GM12864 (cell line): ENCODE results near the gene PRAMEF20.

Experiments
- DNase-seq: peaks from one replicate; pipeline ENCODE4 v3.0.0-alpha.2; 2011; ENCODE audit warnings: low read depth
- H3K4me3 ChIP-seq: 2 replicates; pipeline ENCODE4 v1.5.1; 2011; ENCODE audit warnings: mild to moderate bottlenecking, low read depth, low read length, control low read depth
- TF ChIP-seq, protein P1 (sequence below): IDR thresholded peaks from 2 replicates; pipeline ENCODE4 v1.5.1; 2011; ENCODE audit warnings: low read depth, mild to moderate bottlenecking, moderate library complexity, low read length, control low read depth, inconsistent platforms; ENCODE audit errors: missing control alignments

Gene PRAMEF20

DNA sequence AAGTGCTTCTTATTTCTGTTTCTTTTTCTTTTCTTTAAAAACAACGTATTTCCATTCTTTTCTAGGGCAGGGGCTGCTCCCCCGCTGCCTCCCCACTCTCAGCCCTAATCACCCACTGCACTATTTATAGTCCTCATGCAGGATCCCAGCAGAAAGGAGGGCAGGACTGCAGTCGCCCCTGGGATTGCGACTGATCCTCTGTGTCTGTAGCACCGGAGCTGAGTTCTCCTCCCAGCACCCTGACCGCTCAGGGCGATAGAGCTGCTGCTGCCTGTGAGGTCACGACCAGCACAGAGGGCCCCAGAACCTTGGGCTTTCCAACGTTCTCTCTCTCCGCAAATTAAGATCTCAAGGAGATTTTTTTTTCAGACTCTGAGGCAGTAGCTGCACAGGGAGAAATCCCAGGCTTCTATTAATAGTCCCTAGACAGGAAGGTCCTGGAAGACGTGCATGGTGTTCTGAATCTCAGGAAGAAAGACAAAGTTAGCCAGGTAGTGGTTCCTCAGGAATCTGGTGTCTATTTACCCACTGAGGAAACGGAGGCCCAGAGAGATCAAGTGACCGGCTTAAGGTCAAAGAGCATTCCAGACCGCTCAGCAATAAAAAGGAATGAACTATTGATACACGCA lies 46.8 kb downstream of the PRAMEF20 start:
- no peak overlapping the region for H3K4me3 ChIP-seq
- TF ChIP-seq, protein P1, sequence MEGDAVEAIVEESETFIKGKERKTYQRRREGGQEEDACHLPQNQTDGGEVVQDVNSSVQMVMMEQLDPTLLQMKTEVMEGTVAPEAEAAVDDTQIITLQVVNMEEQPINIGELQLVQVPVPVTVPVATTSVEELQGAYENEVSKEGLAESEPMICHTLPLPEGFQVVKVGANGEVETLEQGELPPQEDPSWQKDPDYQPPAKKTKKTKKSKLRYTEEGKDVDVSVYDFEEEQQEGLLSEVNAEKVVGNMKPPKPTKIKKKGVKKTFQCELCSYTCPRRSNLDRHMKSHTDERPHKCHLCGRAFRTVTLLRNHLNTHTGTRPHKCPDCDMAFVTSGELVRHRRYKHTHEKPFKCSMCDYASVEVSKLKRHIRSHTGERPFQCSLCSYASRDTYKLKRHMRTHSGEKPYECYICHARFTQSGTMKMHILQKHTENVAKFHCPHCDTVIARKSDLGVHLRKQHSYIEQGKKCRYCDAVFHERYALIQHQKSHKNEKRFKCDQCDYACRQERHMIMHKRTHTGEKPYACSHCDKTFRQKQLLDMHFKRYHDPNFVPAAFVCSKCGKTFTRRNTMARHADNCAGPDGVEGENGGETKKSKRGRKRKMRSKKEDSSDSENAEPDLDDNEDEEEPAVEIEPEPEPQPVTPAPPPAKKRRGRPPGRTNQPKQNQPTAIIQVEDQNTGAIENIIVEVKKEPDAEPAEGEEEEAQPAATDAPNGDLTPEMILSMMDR = no peak
- DNase-seq = no peak

DNA sequence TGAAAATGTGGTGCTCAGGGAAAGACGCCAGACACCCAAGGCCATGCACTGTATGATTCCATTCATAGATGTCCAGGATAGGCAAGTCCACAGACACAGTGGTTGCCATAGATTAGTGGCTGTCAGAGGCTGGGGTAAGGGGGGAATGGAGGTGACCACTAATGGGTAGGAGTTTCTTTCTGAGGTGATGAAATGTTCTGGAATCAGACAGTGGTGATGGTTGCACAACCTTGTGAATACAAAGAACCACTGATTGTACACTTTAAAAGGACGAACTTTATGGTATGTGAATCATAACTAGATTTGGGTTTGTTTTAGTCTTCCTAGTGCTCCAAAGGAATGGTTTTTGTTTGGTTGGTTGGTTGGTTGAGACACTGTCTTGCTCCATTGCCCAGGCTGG lies 51.7 kb downstream of the PRAMEF20 start:
- DNase-seq = no peak
- H3K4me3 ChIP-seq = no peak overlapping the region
- TF ChIP-seq, protein P1 = no peak

DNA sequence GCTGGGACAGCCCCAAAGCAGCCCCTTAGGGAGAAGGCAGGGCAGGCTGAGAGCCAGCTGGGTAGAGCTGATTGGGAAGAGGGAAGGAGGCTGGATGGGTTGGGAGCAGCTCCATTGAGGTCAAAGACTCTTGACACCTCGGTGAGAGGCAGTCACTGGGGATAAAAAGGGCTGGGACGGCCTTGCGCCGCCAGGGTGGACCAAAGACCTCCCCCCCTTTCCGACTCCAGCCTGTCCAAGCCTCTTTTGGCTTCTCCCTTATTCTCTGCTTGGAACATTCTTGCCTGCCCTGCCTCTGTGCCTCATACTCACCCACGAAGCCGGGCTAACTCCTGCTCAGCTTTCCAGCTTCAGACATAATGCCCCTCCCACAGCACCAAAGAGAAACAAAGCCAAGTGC lies 52.4 kb downstream of the PRAMEF20 start:
- no peak for DNase-seq
- TF ChIP-seq, protein P1 = no peak
- no peak overlapping the region for H3K4me3 ChIP-seq

DNA sequence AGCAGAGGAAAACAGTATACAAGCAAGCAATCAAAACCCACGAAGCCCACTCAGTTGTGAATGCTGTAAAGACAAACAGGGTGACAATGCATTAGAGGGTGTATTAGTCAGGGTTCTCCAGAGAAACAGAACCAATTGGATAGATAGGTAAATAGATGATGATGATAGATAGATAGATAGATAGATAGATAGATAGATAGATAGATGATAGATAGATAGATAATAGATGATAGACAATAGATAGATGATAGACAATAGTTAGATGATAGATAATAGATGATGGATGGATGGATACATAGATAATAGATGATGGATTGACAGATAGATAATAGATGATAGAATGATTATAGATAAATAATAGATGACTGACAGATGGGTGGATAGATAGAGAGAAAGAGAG lies 55.3 kb downstream of the PRAMEF20 start:
- no peak overlapping the region for H3K4me3 ChIP-seq
- DNase-seq = no peak
- TF ChIP-seq, protein P1 = no peak

DNA sequence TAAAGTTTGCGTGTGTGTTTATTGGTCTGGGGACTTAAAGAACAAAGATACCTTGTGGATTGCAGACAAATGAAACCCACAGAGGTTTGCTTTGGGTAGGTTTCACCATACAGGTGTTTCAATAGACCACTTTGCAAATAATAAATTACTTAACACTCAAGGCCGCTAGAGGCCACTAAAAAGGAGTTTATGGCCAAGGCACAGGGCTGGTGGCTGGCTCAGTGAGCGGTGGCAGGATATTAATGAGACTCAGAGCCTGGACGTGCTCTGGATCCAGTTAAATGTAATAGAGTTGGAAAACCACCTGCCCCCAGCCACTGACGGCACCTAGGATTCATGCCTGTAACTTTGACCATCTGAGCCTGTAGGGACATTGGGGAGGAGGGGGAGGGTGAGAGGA lies 59.1 kb downstream of the PRAMEF20 start:
- DNase-seq = no peak
- TF ChIP-seq, protein P1 = peak; percentile 36
- H3K4me3 ChIP-seq = no peak overlapping the region
